HTERT RPE-1 (cell line): Measurements from ENCODE around the gene CBX2.
"Not testable (repeated sequence)": the region's sequence is repeated elsewhere in the genome, so short reads cannot be mapped to it uniquely, and the experiment has no call there.

ENCODE experiments used
- in situ Hi-C: fragments of 300-500 bp; cut with MboI; formaldehyde crosslinking; loops from 4 replicates; pipeline ENCODE4 v1.14.3; 2020; ENCODE audit warnings: low sequenced_read_pairs

Gene CBX2

GRCh38 chr17:79769570-79770506 lies 8.1 kb upstream of the CBX2 start:
- in situ Hi-C loops = no loop called here

GRCh38 chr17:79771276-79771675 lies 6.7 kb upstream of the CBX2 start:
- in situ Hi-C loops = no loop called here

DNA sequence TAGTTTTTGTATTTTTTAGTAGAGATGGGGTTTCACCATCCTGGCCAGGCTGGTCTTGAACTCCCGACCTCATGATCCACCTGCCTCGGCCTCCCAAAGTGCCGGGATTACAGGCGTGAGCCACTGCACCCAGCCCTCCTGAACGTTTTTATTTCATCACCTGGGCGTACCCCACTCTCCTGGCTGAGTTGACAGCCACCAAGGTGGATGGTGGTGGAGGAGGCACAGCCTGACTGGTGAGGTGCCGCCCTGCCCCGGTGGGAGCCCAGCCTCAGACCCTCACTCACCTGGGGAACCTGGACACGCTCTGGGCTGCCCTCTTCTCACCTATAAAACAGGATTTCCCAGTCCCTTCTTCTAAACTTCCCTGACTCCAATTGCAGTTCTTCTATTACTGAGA lies 5.2 kb upstream of the CBX2 start:
- in situ Hi-C loops = not testable (repeated sequence)

- in situ Hi-C loops = no loop called here
These were observed 3.4 kb upstream of the CBX2 start for GRCh38 chr17:79774561-79774975.

- in situ Hi-C loops = no loop called here
These were observed 2.3 kb upstream of the CBX2 start for GRCh38 chr17:79775632-79776031.

- in situ Hi-C loops = no loop called here
These were observed 1.4 kb upstream of the CBX2 start for GRCh38 chr17:79776376-79777119.

DNA sequence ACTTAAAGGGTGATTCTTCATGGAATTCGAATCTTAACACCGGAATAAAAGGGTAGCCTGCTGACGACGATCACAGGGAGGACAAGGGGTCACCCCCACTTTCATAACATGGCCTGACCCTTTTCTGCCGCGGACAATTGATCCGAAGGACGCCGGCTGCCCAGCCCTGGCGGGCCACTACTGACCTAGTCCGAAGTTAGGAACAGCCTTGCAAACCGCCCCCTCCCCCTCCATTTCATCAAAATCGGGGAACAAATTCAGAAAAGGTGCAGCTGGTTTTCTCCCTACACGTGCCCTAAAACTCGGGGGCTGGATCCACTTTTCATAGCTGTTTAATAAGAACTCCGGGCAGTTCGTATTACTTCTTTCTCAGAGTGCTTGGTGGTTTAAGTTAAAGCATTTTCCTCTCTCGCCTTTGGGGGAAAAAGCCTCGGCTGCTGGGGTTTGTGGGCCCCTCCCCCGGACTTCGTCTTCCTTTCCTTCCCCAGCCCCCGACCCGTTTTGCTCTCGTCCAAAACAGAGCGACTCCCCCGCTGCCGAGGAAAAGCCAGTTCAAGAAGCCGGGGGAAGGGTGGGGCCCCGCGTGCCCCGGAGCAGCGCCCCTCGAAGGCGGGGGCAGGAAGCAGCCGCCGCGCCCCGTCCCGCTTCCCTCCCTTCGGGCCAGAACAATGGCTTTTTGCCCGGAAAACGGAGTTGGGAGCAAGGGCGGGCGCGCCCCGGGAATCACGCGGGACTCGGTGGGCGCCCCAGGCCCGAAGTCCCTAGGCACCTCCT lies 641 bp upstream of the CBX2 start:
- in situ Hi-C loops = no loop called here

DNA sequence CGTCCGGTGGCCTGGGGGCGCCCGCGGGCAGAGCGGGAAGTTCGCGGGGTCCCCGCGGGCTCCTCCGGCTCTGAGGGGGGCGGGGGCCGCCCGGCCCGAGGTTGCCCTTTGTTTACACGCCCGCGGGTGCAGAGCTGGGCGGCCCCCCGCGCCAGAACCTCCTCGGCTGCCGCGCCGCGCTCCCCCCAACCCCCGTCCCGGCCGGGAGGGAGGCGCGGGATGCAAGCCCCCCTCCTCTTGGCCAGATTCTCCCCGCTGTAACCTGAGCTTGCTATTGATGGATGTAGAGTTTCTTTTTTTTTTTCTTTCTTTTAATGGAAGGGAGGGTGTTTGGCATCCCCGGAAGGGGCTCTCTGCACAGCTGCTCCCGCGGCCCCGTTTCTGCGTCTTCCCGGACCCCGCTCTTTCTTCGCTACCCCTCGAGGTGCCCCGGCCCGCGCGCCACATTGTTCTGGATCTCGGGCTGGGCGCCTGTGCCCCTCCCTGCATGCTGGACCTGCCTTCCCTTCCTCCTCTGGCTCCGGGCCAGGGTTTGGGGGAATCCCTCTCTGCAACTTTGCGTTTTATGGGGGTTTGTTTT lies 646 bp downstream of the CBX2 start:
- in situ Hi-C loops = no loop called here

DNA sequence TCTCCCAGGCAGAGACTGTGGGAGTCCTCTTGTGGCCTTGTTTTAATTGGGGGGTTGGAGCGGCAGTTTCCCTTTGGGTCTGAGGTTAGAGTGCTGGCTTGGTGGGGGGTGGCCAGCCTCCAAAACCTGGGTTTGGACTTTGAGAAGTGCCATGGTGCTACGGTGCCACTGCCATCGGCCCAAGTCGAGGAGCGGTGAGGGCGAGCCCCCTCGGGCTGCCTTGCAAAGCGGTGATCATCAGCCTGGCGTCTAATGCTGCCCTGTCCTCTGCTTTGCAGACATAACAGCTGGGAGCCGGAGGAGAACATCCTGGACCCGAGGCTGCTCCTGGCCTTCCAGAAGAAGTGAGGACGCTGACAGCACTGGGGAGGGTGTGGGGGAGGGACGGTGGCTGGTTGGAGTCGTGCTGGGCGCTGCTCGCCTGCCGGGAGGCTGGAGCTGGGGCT lies 1.2 kb downstream of the CBX2 start:
- in situ Hi-C loops = no loop called here

- in situ Hi-C loops = no loop called here
These were observed 1.9 kb downstream of the CBX2 start for GRCh38 chr17:79779661-79780365.

DNA sequence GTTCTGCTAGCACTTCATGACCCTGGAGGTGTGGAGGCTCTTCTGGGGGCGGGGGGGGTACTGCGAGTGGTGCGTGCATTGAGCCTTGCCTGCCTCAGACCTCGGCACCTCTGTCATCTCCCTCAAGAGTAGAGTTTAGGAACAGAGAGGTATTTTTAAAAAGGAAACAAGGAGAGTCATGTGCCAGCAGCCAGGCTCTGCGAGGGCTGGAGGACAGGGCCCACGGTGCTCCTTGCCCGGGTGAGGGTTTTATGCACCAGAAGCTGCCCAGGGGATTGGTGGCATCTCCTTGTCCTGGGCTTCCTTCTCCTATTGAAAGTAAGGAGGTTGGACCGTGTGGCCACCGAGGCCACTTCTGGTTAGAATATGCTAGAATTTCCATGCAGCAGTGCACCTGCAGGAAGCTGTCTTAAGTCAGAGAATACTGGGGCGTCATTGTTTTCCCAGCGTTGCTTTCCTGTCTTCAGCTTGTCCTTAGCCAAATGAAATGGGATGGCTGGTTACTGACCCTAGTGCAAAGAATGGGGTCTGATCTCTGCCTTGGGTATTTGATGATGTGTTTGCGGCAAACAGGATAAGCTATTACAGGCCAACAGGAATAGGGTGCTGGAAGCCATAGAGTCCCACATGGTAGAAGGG lies 3.2 kb downstream of the CBX2 start:
- in situ Hi-C loops = no loop called here

DNA sequence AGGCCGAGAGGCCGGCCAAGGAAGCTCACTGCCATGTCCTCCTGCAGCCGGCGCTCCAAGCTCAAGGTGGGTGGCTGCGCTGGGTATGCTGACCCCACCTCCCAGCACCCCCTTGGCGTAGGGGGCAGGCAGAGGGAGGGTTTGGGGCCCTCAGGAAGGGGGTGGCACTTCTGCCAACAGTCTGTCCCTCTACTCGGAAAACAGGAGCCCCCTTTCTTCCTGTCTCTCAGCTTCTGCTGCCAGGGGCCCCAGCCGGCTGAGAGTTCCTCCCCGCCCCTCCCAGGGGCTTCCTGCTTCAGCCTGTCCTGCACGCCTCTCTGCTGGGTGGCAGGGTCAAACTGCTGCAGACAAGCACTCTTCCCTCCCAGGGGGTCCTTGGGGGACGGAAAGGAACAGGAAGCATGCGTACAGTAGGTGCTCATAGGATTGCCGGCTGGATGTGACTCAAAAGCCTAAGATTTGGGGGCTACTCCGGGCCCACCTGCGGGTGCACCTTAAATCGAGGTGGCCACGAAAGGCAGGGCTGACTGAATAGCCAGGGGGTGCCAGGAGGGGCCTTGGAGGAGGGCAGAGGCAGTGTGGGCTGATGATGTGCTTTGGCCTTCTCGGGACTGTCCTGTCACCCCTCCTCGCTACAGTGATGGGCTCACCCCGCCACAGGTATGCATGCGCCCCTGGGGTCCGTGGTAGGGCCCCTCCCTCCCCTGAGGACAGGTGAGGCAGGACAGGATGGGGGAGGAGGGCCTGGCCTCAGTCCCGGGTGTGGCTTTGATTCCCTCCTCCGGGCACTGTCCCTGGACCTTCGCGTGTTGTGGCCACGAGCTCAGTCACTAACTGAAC lies 4.0 kb downstream of the CBX2 start:
- in situ Hi-C loops = no loop called here

- in situ Hi-C loops = no loop called here
These were observed 5.9 kb downstream of the CBX2 start for GRCh38 chr17:79783891-79784290.

DNA sequence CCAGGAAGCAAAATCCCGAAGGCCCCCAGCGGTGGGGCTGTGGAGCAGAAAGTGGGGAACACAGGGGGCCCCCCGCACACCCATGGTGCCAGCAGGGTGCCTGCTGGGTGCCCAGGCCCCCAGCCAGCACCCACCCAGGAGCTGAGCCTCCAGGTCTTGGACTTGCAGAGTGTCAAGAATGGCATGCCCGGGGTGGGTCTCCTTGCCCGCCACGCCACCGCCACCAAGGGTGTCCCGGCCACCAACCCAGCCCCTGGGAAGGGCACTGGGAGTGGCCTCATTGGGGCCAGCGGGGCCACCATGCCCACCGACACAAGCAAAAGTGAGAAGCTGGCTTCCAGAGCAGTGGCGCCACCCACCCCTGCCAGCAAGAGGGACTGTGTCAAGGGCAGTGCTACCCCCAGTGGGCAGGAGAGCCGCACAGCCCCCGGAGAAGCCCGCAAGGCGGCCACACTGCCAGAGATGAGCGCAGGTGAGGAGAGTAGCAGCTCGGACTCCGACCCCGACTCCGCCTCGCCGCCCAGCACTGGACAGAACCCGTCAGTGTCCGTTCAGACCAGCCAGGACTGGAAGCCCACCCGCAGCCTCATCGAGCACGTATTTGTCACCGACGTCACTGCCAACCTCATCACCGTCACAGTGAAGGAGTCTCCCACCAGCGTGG lies 6.5 kb downstream of the CBX2 start:
- in situ Hi-C loops = no loop called here

DNA sequence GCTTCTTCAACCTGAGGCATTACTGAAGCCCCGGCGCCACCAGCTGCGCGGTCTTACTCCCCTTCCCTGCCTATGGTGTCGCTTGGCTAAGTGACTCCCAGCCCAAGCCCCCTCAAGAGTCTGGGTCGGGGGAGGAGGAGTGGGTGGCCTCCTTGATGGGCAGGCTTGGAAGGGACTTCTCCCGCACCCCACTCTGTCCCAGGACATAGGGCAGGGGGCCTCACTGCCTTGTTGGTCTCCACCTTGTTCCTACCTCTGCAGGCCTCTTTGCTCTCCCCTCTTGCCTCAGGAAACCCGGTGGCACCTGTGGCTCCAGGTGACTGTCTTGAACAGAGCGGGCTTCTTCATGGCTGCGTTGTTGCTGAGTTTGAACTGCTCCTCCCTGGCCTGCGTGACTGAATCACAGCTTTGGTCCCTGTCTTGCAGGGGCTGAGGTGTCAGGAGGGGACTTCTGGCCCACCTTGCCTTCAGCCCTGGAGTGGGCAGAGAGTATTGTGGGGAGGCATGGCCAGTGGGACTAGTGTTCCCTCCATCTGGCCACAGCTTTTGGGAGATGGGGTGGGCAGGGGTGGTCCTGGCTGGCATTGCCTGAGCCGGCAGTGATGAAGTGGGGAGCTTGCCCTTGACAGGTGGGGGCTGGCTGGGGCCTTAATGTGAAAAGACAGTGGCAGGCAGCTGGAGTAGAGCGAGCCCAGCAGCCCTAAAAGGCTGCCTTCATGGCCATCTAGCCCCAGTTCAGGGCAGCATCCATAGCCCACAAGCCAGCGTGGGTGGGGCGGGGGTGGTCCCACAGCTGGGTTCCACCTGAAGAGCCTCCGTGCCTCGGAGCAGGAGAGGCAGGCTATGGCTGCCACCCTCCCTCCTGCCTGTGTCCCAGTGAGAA lies 7.3 kb downstream of the CBX2 start:
- in situ Hi-C loops = no loop called here

DNA sequence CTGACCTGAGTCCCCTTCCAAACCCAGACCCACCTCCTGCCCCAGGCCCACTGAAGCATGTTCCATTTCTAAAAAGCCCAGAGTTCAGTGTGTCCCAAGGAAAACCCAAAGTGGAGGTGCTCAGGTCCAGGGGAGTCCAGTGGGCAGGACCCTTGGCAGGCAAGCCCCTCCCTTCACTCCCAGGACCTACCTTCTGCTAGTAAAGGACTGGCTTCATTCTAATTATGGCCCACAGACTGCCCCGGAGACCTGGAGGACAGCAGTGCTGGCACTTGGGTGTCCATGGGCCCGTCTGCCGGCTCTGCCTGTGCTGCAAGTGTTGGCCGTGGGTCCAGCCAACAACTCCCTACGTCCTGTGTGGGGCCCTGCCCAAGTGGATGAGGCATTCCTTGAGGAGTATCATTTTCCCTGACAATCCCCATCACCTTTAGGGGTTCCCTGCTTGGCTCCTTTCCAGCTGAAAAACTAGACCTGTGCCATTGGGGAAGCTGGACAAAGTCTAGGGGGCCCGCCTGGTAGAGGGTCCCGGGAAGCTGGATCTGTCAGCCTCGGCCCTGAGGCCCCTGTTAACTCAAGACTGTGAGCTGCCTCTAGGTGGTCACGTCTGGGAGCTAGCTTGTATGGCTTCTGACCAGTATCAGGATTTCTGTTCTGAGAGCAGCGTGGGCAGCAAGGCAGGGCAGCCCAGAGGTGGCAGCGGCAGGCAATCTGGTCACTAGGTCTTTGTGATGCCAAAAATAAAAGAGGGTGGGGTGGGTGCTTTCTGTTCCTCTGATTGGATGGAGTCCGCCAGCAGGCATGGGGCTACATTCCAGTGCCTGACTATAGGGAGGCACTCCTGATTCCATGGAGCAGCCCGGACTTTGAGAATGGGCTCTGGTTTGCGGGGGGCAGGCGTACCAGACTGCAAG lies 8.2 kb downstream of the CBX2 start:
- in situ Hi-C loops = no loop called here
